Hepatocyte (in vitro differentiated cells): Measurements from ENCODE around the gene TANC1. TPM values are rescaled to one million over a fixed set of nuclear protein-coding genes. Genes with fewer than 3 reads are reported as not detected.

ENCODE experiments used
- DNase-seq: peaks from one replicate; pipeline ENCODE4 v3.0.0-alpha.2; 2016; ENCODE audit warnings: low spot score
- H2AFZ ChIP-seq: fragments of 200-600 bp; sonication (generic); 2 replicates; pipeline ENCODE4 v1.6.0; 2016; ENCODE audit warnings: antibody characterized with exemption, mild to moderate bottlenecking
- H3K27ac ChIP-seq: fragments of 200-600 bp; sonication (generic); 2 replicates; pipeline ENCODE4 v1.5.1; 2016; ENCODE audit warnings: mild to moderate bottlenecking
- H3K27me3 ChIP-seq: fragments of 200-600 bp; sonication (generic); 2 replicates; pipeline ENCODE4 v1.6.1; 2016
- H3K36me3 ChIP-seq: fragments of 200-600 bp; sonication (generic); replicated peaks from 2 replicates; pipeline ENCODE4 v1.5.1; 2016; ENCODE audit warnings: low read depth; ENCODE audit not compliant: insufficient read depth
- H3K4me1 ChIP-seq: fragments of 200-600 bp; sonication (generic); 2 replicates; pipeline ENCODE4 v1.5.1; 2016; ENCODE audit warnings: mild to moderate bottlenecking, moderate library complexity; ENCODE audit not compliant: insufficient read depth
- H3K4me2 ChIP-seq: fragments of 200-600 bp; sonication (generic); 2 replicates; pipeline ENCODE4 v1.6.0; 2016
- H3K4me3 ChIP-seq: fragments of 200-600 bp; sonication (generic); 2 replicates; pipeline ENCODE4 v1.5.1; 2016; ENCODE audit warnings: mild to moderate bottlenecking
- H3K79me2 ChIP-seq: fragments of 200-600 bp; sonication (generic); 2 replicates; pipeline ENCODE4 v1.6.0; 2017; ENCODE audit warnings: mild to moderate bottlenecking
- H3K9me2 ChIP-seq: fragments of 200-600 bp; sonication (generic); replicated peaks from 2 replicates; pipeline ENCODE4 v1.6.0; 2017; ENCODE audit warnings: mild to moderate bottlenecking; ENCODE audit not compliant: insufficient read depth
- H3K9me3 ChIP-seq: fragments of 200-600 bp; sonication (generic); 2 replicates; pipeline ENCODE4 v1.5.1; 2016; ENCODE audit warnings: low read depth, mild to moderate bottlenecking
- H4K20me1 ChIP-seq: fragments of 200-600 bp; sonication (generic); 2 replicates; pipeline ENCODE4 v1.6.0; 2016; ENCODE audit warnings: mild to moderate bottlenecking; ENCODE audit not compliant: insufficient read depth, poor library complexity, severe bottlenecking
- EZH2 ChIP-seq: fragments of 200-600 bp; sonication (generic); IDR thresholded peaks from 2 replicates; pipeline ENCODE4 v1.6.1; 2016; ENCODE audit warnings: antibody characterized with exemption, mild to moderate bottlenecking, borderline replicate concordance
- EZH2phosphoT487 ChIP-seq: fragments of 200-600 bp; sonication (generic); IDR thresholded peaks from one replicate; pipeline ENCODE4 v1.6.1; 2018; ENCODE audit warnings: antibody characterized with exemption, mild to moderate bottlenecking, low read depth, moderate library complexity; ENCODE audit not compliant: unreplicated experiment, severe bottlenecking
- WGBS: methylation state at CpG from one replicate; pipeline ENCODE4 v1.1.6; 2016; ENCODE audit warnings: low lambda C conversion rate; ENCODE audit errors: missing lambda C conversion rate; 5-methylcytosine and 5-hydroxymethylcytosine counted together
- polyA plus RNA-seq: library from polyadenylated mRNA; unstranded; fragments of >200 nt; fragmentation: Nextera tagmentation; extraction: Ambion mirVana; gene quantifications from 2 replicates; pipeline ENCODE4 v1.2.1, GENCODE V29; 2016
- total RNA-seq: library from RNA; depleted of rRNA; stranded (reverse); fragments of >200 nt; gene quantifications from 2 replicates; pipeline ENCODE4 v1.2.3, GENCODE V29; 2014
- TF ChIP-seq, protein P1 (sequence below): fragments of 200-600 bp; sonication (generic); IDR thresholded peaks from 2 replicates; pipeline ENCODE4 v1.5.1; 2016; ENCODE audit warnings: antibody characterized with exemption, mild to moderate bottlenecking; ENCODE audit not compliant: poor library complexity

TANC1 gene
- total and polyA plus RNA-seq, 2 experiments from 2014 or later, result 8.3 to 18.5 TPM

DNA sequence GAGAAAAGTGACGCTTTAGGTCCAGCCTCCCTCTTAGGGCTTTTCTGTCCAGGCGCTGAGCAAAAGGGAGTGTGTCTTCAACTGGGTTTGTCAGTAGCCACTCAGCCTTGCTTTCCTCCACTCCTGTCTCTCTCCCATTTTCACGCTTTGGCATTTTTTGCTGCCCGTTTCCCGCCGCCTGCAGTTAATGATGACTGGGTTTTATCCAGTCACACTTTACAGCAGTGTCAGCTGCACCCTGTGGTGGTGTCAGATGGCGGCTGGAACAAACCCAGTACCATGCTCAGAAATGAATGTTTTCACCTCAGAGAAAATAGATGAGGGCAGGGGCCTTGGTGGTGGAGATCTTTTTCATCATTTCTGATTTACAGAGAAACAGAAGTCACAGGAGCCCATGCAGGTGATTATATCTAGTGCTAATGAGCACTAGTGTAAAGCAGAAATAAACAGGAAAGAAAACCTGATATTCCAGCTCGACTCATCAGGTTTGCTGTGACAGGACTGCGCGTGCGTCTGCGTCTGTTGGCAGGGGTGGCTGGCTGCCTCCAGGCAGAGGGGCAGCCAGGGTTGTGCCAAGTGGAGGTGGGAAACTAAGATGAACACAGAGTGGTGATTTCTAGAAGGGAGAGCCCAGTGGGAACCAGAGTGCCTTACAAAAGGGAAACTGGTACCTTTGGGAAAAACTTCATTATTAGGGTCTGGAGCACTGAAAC, 139.9 kb downstream of the TANC1 start:
- Histone ChIP-seq H4K20me1 (no peaks in the 10 kb centered on the region), H3K9me3 (no peaks in the 10 kb centered on the region), H3K4me3 (no peak overlapping the region), H3K9me2 (no peaks in the 10 kb centered on the region), H3K4me1 (no peaks in the 10 kb centered on the region), H3K27me3 (no peaks in the 10 kb centered on the region), H2AFZ (no peak overlapping the region), H3K36me3 (no peaks in the 10 kb centered on the region), H3K79me2 (peaks cover 7% of the 10 kb centered on the region), H3K27ac (no peak overlapping the region), H3K4me2 (no peak overlapping the region)
- WGBS, result 76% methylated on average over 12 of the region's 12 CpGs
- no peak for TF ChIP-seq EZH2phosphoT487
- TF ChIP-seq EZH2, result no peak
- TF ChIP-seq, protein P1, sequence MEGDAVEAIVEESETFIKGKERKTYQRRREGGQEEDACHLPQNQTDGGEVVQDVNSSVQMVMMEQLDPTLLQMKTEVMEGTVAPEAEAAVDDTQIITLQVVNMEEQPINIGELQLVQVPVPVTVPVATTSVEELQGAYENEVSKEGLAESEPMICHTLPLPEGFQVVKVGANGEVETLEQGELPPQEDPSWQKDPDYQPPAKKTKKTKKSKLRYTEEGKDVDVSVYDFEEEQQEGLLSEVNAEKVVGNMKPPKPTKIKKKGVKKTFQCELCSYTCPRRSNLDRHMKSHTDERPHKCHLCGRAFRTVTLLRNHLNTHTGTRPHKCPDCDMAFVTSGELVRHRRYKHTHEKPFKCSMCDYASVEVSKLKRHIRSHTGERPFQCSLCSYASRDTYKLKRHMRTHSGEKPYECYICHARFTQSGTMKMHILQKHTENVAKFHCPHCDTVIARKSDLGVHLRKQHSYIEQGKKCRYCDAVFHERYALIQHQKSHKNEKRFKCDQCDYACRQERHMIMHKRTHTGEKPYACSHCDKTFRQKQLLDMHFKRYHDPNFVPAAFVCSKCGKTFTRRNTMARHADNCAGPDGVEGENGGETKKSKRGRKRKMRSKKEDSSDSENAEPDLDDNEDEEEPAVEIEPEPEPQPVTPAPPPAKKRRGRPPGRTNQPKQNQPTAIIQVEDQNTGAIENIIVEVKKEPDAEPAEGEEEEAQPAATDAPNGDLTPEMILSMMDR, result no peak
- DNase-seq, result no peak

DNA sequence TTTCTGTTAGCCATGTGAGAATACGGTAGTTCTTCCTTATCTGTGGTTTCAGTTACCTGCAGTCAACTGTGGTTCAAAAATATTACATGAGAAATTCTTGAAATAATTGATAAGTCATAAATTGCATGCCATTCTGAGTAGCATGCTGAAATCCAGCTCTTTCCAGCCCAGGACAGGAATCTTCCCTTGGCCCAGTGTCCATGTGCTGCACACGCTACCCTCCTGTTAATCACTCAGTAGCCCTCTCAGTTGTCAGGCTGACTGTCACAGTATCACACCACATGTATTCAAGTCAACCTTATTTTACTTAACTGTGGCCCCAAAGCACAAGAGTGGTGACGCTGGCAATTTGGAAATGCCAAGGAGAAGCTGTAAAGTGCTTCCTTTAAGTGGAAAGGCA, 141.1 kb downstream of the TANC1 start:
- WGBS, result 91% methylated on average over 3 of the region's 3 CpGs
- Histone ChIP-seq H3K4me3 (no peak overlapping the region), H3K36me3 (no peaks in the 10 kb centered on the region), H3K9me3 (no peaks in the 10 kb centered on the region), H2AFZ (no peak overlapping the region), H3K27ac (no peak overlapping the region), H3K4me2 (no peak overlapping the region), H3K27me3 (no peaks in the 10 kb centered on the region), H3K9me2 (no peaks in the 10 kb centered on the region), H3K79me2 (peaks cover 7% of the 10 kb centered on the region), H4K20me1 (no peaks in the 10 kb centered on the region), H3K4me1 (no peaks in the 10 kb centered on the region)
- TF ChIP-seq EZH2 (no peak), EZH2phosphoT487 (no peak)
- TF ChIP-seq, protein P1, result no peak
- no peak for DNase-seq

DNA sequence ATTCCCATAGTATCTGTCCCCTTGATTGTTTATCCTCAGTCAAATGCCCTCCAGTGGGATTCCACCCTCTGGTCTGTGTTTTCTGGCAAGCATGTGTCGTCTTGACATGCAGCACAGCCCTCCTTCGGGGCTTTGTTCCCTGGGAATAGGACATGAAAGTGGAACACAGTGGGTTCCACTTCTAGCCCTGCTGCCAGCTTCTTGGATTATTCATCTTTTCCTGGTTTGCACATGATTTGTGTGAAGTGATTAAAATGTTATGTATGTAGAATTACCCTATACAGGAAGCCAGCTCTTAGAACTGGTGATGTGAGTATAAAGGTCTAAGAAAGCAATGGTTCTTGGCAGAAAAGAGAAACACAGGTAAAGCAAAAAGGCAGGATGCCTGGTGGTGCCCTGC, 142.3 kb downstream of the TANC1 start:
- H3K79me2 ChIP-seq, result peaks cover 3% of the 10 kb centered on the region
- 72% methylated on average over 2 of the region's 2 CpGs for WGBS

More for the DNA sequence above, 142.3 kb downstream of the TANC1 start:
- Histone ChIP-seq H3K9me2 (no peaks in the 10 kb centered on the region), H3K9me3 (no peaks in the 10 kb centered on the region), H3K36me3 (no peaks in the 10 kb centered on the region), H4K20me1 (no peaks in the 10 kb centered on the region), H3K4me3 (no peak overlapping the region), H2AFZ (no peak overlapping the region), H3K27me3 (no peaks in the 10 kb centered on the region), H3K4me2 (no peak overlapping the region), H3K4me1 (no peaks in the 10 kb centered on the region), H3K27ac (no peak overlapping the region)
- DNase-seq, result no peak
- TF ChIP-seq EZH2phosphoT487, result no peak
- no peak for TF ChIP-seq EZH2
- TF ChIP-seq, protein P1, result no peak
